Thyroid gland (tissue), 4 donors: ENCODE measurements around the gene CD58. TPM values are rescaled to one million over a fixed set of nuclear protein-coding genes. Genes with fewer than 3 reads are reported as not detected.

Source experiments
- DNase-seq, 2 donors: peaks; one replicate each; pipeline ENCODE4 v3.0.0-alpha.2; 2019
- H3K27ac ChIP-seq, 3 donors: fragments of 200-600 bp; sonication (generic); 1 replicate in 2 of 3; 2 replicates in 1 of 3; pipeline ENCODE4 v1.5.1; 2016 to 2019; ENCODE audit warnings: mild to moderate bottlenecking in 1 of 3, moderate library complexity in 1 of 3
- H3K27me3 ChIP-seq: fragments of 200-600 bp; sonication (generic); one replicate; pipeline ENCODE4 v1.5.1; 2019
- H3K36me3 ChIP-seq, 2 donors: fragments of 200-600 bp; sonication (generic); one replicate each; pipeline ENCODE4 v1.5.1; 2016 to 2019
- H3K4me1 ChIP-seq, 2 donors: fragments of 200-600 bp; sonication (generic); one replicate each; pipeline ENCODE4 v1.5.1; 2017 to 2019
- H3K4me3 ChIP-seq, 3 donors: fragments of 200-600 bp; sonication (generic); replicated peaks in 1 of 3; 1 replicate in 2 of 3; 2 replicates in 1 of 3; pipeline ENCODE4 v1.5.1; 2016; ENCODE audit warnings: mild to moderate bottlenecking in 1 of 3
- H3K9me3 ChIP-seq: fragments of 200-600 bp; sonication (generic); one replicate; pipeline ENCODE4 v1.5.1; 2017
- POLR2A ChIP-seq, 2 donors: fragments of 450-650 bp; IDR thresholded peaks; one replicate each; pipeline ENCODE4 v1.6.1; 2017; ENCODE audit warnings: antibody characterized with exemption in 2 of 2, mild to moderate bottlenecking in 2 of 2, moderate library complexity in 1 of 2
- WGBS, 2 donors: methylation state at CpG; one replicate each; pipeline ENCODE4 v1.1.5; 2017; 5-methylcytosine and 5-hydroxymethylcytosine counted together
- intact Hi-C: fragments of 100-400 bp; cut with DNase I; formaldehyde crosslinking; loops from one replicate; pipeline ENCODE4 v1.15.1; 2023
- total RNA-seq, 4 donors: library from RNA; depleted of rRNA; stranded (reverse); fragments of >200 nt; gene quantifications; one replicate each; pipeline ENCODE4 v1.2.3, GENCODE V29; 2016
- TF ChIP-seq, protein P1 (sequence below), 6 experiments: fragments of 200-600 bp in 3 of 6; fragments of 450-650 bp in 3 of 6; sonication (generic) in 3 of 6; IDR thresholded peaks; one replicate each; pipeline ENCODE4 v1.5.1; 2016 to 2019; ENCODE audit warnings: antibody characterized with exemption in 6 of 6, mild to moderate bottlenecking in 2 of 6, inconsistent platforms in 1 of 6, moderate library complexity in 1 of 6

Gene CD58
- total RNA-seq, 4 donors from 2014 or later, result 17.5 to 51.9 (median 23.1) TPM

DNA sequence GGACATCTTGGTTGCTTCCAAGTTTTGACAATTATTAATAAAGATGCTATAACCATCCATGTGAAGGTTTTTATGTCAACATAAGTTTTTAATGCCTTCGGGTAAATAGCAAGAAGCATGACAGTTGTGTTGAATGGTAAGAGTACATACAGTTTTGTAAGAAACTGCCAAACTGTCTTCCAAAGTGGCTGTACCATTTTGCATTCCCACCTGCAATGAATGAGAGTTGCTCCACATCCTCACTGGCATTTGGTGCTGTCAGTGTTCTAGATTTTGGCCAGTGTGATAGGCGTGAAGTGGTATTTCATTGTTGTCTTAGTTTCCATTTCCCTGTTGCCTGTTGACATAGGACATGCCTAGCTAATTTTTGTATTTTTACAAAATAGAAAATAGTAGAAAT, 45.4 kb downstream of the CD58 start:
- no peak for TF ChIP-seq POLR2A (IDR thresholded peaks at IDR 0.05)
- no peak for DNase-seq
- Histone ChIP-seq H3K27ac (no peak overlapping the region), H3K27me3 (no peaks in the 10 kb centered on the region), H3K36me3 (no peaks in the 10 kb centered on the region), H3K4me3 (no peak overlapping the region), H3K9me3 (no peaks in the 10 kb centered on the region), H3K4me1 (no peaks in the 10 kb centered on the region)
- intact Hi-C loops, result no loop called here
- WGBS, 2 donors, result 96% methylated on average over 2 of the region's 2 CpGs

DNA sequence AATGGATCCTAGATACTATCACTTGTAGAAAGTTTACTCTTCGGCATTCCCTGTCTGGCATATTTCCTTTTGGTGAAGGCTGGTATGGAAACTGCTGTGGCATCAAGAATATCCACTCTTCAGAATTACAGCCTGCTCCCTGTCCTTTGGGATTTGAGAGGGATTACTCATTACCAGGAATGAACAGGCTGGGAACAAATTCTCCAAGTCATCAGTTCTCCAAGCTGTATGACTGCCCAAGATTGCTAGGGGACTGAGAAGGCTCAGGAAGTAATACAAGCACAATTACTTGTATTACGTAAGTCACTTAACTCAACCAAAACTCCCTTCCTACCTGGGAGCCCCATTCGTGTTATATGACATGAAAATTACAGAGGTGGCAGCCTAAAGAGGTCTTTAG, 49.6 kb downstream of the CD58 start:
- WGBS, 2 donors, result 77 to 85% methylated on average over 3 of the region's 3 CpGs
- no peaks in the 10 kb centered on the region for H3K36me3 ChIP-seq
- H3K4me3 ChIP-seq, result no peak overlapping the region
- no peak for TF ChIP-seq POLR2A (IDR thresholded peaks at IDR 0.05)
- TF ChIP-seq, protein P1, sequence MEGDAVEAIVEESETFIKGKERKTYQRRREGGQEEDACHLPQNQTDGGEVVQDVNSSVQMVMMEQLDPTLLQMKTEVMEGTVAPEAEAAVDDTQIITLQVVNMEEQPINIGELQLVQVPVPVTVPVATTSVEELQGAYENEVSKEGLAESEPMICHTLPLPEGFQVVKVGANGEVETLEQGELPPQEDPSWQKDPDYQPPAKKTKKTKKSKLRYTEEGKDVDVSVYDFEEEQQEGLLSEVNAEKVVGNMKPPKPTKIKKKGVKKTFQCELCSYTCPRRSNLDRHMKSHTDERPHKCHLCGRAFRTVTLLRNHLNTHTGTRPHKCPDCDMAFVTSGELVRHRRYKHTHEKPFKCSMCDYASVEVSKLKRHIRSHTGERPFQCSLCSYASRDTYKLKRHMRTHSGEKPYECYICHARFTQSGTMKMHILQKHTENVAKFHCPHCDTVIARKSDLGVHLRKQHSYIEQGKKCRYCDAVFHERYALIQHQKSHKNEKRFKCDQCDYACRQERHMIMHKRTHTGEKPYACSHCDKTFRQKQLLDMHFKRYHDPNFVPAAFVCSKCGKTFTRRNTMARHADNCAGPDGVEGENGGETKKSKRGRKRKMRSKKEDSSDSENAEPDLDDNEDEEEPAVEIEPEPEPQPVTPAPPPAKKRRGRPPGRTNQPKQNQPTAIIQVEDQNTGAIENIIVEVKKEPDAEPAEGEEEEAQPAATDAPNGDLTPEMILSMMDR (IDR thresholded peaks at IDR 0.05), result no peak
- DNase-seq, result no peak
- intact Hi-C loops, result no loop called here
- H3K4me1 ChIP-seq, result no peaks in the 10 kb centered on the region
- H3K27me3 ChIP-seq, result no peaks in the 10 kb centered on the region
- no peaks in the 10 kb centered on the region for H3K9me3 ChIP-seq
- H3K27ac ChIP-seq, result no peak overlapping the region

DNA sequence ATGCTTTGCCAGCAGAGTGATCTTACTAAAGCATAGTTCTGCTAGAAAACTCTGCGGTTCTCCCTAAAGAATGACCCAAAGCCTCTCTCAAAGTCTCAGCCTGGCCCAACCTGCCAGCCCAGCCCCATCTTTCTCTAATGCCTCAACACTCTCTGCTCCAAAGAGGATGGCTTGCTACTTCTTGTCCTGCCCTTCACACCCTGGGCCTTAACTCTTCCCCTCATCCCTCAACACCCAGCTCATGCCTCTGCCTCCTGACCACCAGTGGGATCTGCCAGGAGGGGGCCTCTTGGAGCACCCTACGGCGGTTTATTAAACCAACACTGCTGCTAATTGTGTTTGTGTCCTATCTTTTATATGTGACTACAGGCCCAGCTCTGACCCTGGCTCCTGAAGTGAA, 52.4 kb downstream of the CD58 start:
- no peaks in the 10 kb centered on the region for H3K27me3 ChIP-seq
- DNase-seq, result no peak
- H3K27ac ChIP-seq, result no peak overlapping the region
- no peak overlapping the region for H3K4me3 ChIP-seq
- H3K36me3 ChIP-seq, result no peaks in the 10 kb centered on the region
- WGBS, 2 donors, result 93 to 98% methylated on average over 3 of the region's 3 CpGs
- no peaks in the 10 kb centered on the region for H3K4me1 ChIP-seq
- H3K9me3 ChIP-seq, result no peaks in the 10 kb centered on the region
- TF ChIP-seq, protein P1 (IDR thresholded peaks at IDR 0.05), result no peak
- intact Hi-C loops, result no loop called here

DNA sequence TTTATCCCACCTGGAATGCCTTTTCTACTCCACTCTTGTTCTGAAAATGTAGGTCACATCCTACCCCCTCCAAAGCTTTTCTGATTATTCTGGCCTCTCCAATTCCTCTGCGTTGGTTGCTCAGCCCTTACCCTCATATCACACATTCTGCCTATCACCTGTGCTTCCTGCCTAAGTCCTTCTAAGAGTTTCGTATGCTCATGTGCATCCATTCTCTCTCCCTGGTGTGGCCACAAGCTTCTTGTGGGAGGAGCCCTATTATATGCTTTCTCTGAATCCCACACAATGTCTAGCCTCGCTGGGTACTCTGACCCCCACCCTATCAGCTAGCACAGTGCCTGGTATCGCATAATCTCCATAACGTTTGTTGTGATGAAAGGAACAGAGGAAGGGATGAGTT, 54.2 kb downstream of the CD58 start:
- no peaks in the 10 kb centered on the region for H3K4me1 ChIP-seq
- no peaks in the 10 kb centered on the region for H3K27me3 ChIP-seq
- 89 to 92% methylated on average over 5 of the region's 5 CpGs for WGBS, 2 donors
- H3K9me3 ChIP-seq, result no peaks in the 10 kb centered on the region
- H3K4me3 ChIP-seq, result no peak overlapping the region
- no peak for DNase-seq
- no peak overlapping the region for H3K27ac ChIP-seq
- no peaks in the 10 kb centered on the region for H3K36me3 ChIP-seq
- TF ChIP-seq, protein P1 (IDR thresholded peaks at IDR 0.05), result no peak
- TF ChIP-seq POLR2A (IDR thresholded peaks at IDR 0.05), result no peak
- intact Hi-C loops, result no loop called here

DNA sequence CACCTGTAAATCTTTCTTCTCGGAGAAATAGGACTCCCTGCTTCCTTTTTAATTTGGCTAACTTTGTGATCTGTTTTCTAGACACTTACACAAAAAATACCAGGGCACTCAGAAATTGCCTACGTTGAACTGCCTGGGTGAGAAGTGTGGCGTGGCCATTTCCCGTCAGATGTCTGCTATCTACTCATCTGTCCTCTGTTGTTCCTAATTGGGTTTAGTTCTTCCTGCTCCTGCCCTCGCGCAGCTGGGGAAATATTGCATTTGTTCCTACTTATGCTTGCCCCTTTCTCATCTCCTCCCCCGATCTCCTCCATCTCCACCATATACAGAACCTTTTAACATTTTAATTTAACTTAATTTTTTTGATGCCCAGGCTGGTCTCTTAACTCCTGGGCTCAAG, 55.1 kb downstream of the CD58 start:
- no peaks in the 10 kb centered on the region for H3K9me3 ChIP-seq
- no peak overlapping the region for H3K27ac ChIP-seq
- H3K27me3 ChIP-seq, result no peaks in the 10 kb centered on the region
- whole genome bisulfite sequencing, 2 donors, result 80 to 89% methylated on average over 7 of the region's 7 CpGs
- no peaks in the 10 kb centered on the region for H3K36me3 ChIP-seq
- no peak overlapping the region for H3K4me3 ChIP-seq
- DNase-seq, result no peak
- H3K4me1 ChIP-seq, result no peaks in the 10 kb centered on the region
- intact Hi-C loops, result no loop called here
- TF ChIP-seq, protein P1 (IDR thresholded peaks at IDR 0.05), result no peak
- no peak for TF ChIP-seq POLR2A (IDR thresholded peaks at IDR 0.05)
